H9 (cell line): ENCODE data around the gene FEZF1. TPM values are rescaled to one million over a fixed set of nuclear protein-coding genes. Genes with fewer than 3 reads are reported as not detected.

Experiments used
- DNase-seq: peaks from one replicate; pipeline ENCODE4 v3.0.0-alpha.2; 2017
- H2AFZ ChIP-seq: one replicate; pipeline ENCODE4 v1.6.1; 2013; ENCODE audit warnings: mild to moderate bottlenecking, low read length, control low read depth, moderate library complexity
- H2AK5ac ChIP-seq: 2 replicates; pipeline ENCODE4 v1.6.1; 2013; ENCODE audit warnings: low read length, control low read depth, mixed read lengths; ENCODE audit not compliant: insufficient read length
- H2BK120ac ChIP-seq: one replicate; pipeline ENCODE4 v1.6.1; 2013; ENCODE audit warnings: low read depth, mild to moderate bottlenecking, low read length, control low read depth, inconsistent platforms; ENCODE audit not compliant: poor library complexity, severe bottlenecking
- H2BK12ac ChIP-seq: 2 replicates; pipeline ENCODE4 v1.6.1; 2013; ENCODE audit warnings: low read length, control low read depth, mixed read lengths, low read depth; ENCODE audit not compliant: insufficient read length
- H2BK15ac ChIP-seq: 2 replicates; pipeline ENCODE4 v1.6.1; 2013; ENCODE audit warnings: low read depth, low read length, control low read depth
- H2BK20ac ChIP-seq: one replicate; pipeline ENCODE4 v1.6.1; 2013; ENCODE audit warnings: low read depth, mild to moderate bottlenecking, low read length, control low read depth, inconsistent platforms; ENCODE audit not compliant: poor library complexity, severe bottlenecking
- H2BK5ac ChIP-seq: 2 replicates; pipeline ENCODE4 v1.6.1; 2013; ENCODE audit warnings: low read length, control low read depth, mixed read lengths; ENCODE audit not compliant: insufficient read length
- H3K14ac ChIP-seq: 2 replicates; pipeline ENCODE4 v1.6.1; 2013; ENCODE audit warnings: low read length, control low read depth; ENCODE audit not compliant: insufficient read depth
- H3K18ac ChIP-seq: 2 replicates; pipeline ENCODE4 v1.6.1; 2013; ENCODE audit warnings: low read depth, mild to moderate bottlenecking, mixed read lengths, low read length, control low read depth; ENCODE audit not compliant: insufficient read length
- H3K23ac ChIP-seq: 2 replicates; pipeline ENCODE4 v1.6.1; 2013; ENCODE audit warnings: low read length, control low read depth, mixed read lengths, low read depth; ENCODE audit not compliant: insufficient read length
- H3K23me2 ChIP-seq: 2 replicates; pipeline ENCODE4 v1.6.1; 2013; ENCODE audit warnings: low read depth, mild to moderate bottlenecking, mixed read lengths, low read length, control low read depth; ENCODE audit not compliant: insufficient read length, poor library complexity, severe bottlenecking
- H3K27ac ChIP-seq: 2 replicates; pipeline ENCODE4 v1.5.1; 2013; ENCODE audit warnings: low read length, control low read depth, mixed read lengths, low read depth; ENCODE audit not compliant: insufficient read length
- H3K27me3 ChIP-seq: 2 replicates; pipeline ENCODE4 v1.6.1; 2013; ENCODE audit warnings: low read length, control low read depth, inconsistent platforms; ENCODE audit not compliant: insufficient read depth
- H3K4ac ChIP-seq: 2 replicates; pipeline ENCODE4 v1.6.1; 2013; ENCODE audit warnings: low read depth, mild to moderate bottlenecking, control low read depth, inconsistent platforms, low read length, moderate library complexity
- H3K4me1 ChIP-seq: 2 replicates; pipeline ENCODE4 v1.6.1; 2013; ENCODE audit warnings: low read length, control low read depth, inconsistent platforms; ENCODE audit not compliant: insufficient read depth
- H3K4me2 ChIP-seq: 2 replicates; pipeline ENCODE4 v1.6.1; 2013; ENCODE audit warnings: low read length, control low read depth, mixed read lengths; ENCODE audit not compliant: insufficient read length, insufficient read depth
- H3K56ac ChIP-seq: 2 replicates; pipeline ENCODE4 v1.6.1; 2013; ENCODE audit warnings: low read depth, mild to moderate bottlenecking, mixed read lengths, low read length, control low read depth; ENCODE audit not compliant: insufficient read length
- H3K79me1 ChIP-seq: 2 replicates; pipeline ENCODE4 v1.6.1; 2013; ENCODE audit warnings: low read depth, mild to moderate bottlenecking, moderate library complexity, low read length, control low read depth, inconsistent platforms; ENCODE audit not compliant: insufficient read depth, poor library complexity, severe bottlenecking
- H3K79me2 ChIP-seq: 2 replicates; pipeline ENCODE4 v1.6.1; 2013; ENCODE audit warnings: low read length, control low read depth, inconsistent platforms; ENCODE audit not compliant: insufficient read depth
- H3K9ac ChIP-seq: 2 replicates; pipeline ENCODE4 v1.6.1; 2013; ENCODE audit warnings: low read length, control low read depth, mixed read lengths; ENCODE audit not compliant: insufficient read length; ENCODE audit errors: extremely low read depth
- H3K9me3 ChIP-seq: one replicate; pipeline ENCODE4 v1.6.1; 2013; ENCODE audit warnings: low read depth, low read length, inconsistent platforms; ENCODE audit not compliant: control insufficient read depth
- H3T11ph ChIP-seq: one replicate; pipeline ENCODE4 v1.6.1; 2013; ENCODE audit warnings: mild to moderate bottlenecking, low read length, control low read depth, inconsistent platforms
- H4K20me1 ChIP-seq: one replicate; pipeline ENCODE4 v1.6.1; 2013; ENCODE audit not compliant: control insufficient read depth, insufficient read length, insufficient read depth
- H4K5ac ChIP-seq: 2 replicates; pipeline ENCODE4 v1.6.1; 2013; ENCODE audit warnings: low read depth, mild to moderate bottlenecking, mixed read lengths, low read length, control low read depth; ENCODE audit not compliant: insufficient read length
- H4K8ac ChIP-seq: replicated peaks from 2 replicates; pipeline ENCODE4 v1.6.1; 2013; ENCODE audit warnings: low read length, control low read depth, mixed read lengths, low read depth; ENCODE audit not compliant: insufficient read length
- H4K91ac ChIP-seq: 2 replicates; pipeline ENCODE4 v1.6.1; 2013; ENCODE audit warnings: low read depth, mild to moderate bottlenecking, moderate library complexity, mixed read lengths, low read length, control low read depth; ENCODE audit not compliant: insufficient read length
- H3K27ac Mint-ChIP-seq, 3 experiments: 2 replicates in 2 of 3; 3 replicates in 1 of 3; pipeline ENCODE4 v1.8.0; 2020 to 2021; ENCODE audit warnings: mixed read lengths in 3 of 3, mild to moderate bottlenecking in 1 of 3, moderate library complexity in 1 of 3
- H3K27me3 Mint-ChIP-seq: 2 replicates; pipeline ENCODE4 v1.8.0; 2021; ENCODE audit warnings: low read depth, mild to moderate bottlenecking, moderate library complexity, mixed read lengths
- H3K36me3 Mint-ChIP-seq, 3 experiments: 2 replicates in 2 of 3; 3 replicates in 1 of 3; pipeline ENCODE4 v1.8.0; 2020 to 2021; ENCODE audit warnings: low read depth in 3 of 3, mixed read lengths in 3 of 3; ENCODE audit not compliant: insufficient read depth in 1 of 3
- H3K4me1 Mint-ChIP-seq, 2 experiments: 2 replicates each; pipeline ENCODE4 v1.8.0; 2020; ENCODE audit warnings: mixed read lengths in 2 of 2
- H3K4me3 Mint-ChIP-seq, 2 experiments: 2 replicates in 1 of 2; 3 replicates in 1 of 2; pipeline ENCODE4 v1.8.0; 2020 to 2021; ENCODE audit warnings: mild to moderate bottlenecking in 2 of 2, mixed read lengths in 2 of 2, moderate library complexity in 1 of 2
- H3K9me3 Mint-ChIP-seq, 2 experiments: 2 replicates in 1 of 2; 3 replicates in 1 of 2; pipeline ENCODE4 v1.8.0; 2020; ENCODE audit warnings: mild to moderate bottlenecking in 2 of 2, mixed read lengths in 2 of 2, moderate library complexity in 1 of 2
- CTCF ChIP-seq: fragments of 200-600 bp; sonication (generic); conservative IDR thresholded peaks from 3 replicates; pipeline ENCODE4 v1.8.0; 2021; ENCODE audit warnings: antibody characterized with exemption, mild to moderate bottlenecking
- WGBS: extraction: QIAGEN DNeasy Blood & Tissue Kit; methylation state at CpG from one replicate; pipeline ENCODE4 v1.1.7; 2013; ENCODE audit warnings: missing lambda C conversion rate, low lambda C conversion rate, mixed read lengths; ENCODE audit not compliant: insufficient read length; ENCODE audit errors: extremely low coverage; 5-methylcytosine and 5-hydroxymethylcytosine counted together
- total RNA-seq: library from RNA; stranded (reverse); gene quantifications from 2 replicates; pipeline ENCODE4 v1.2.1, GENCODE V29; 2021

FEZF1 gene
- total RNA-seq, 1 experiment from 2014 or later: 37.8 TPM

- no peak overlapping the region for H2AK5ac ChIP-seq
- H4K5ac ChIP-seq: no peak overlapping the region
- H3K4ac ChIP-seq: no peak overlapping the region
- no peaks in the 10 kb centered on the region for H3K79me1 ChIP-seq
- no peak for TF ChIP-seq CTCF
- H3K4me1 ChIP-seq: peaks cover 5% of the 10 kb centered on the region
- H4K8ac ChIP-seq: no peak overlapping the region
- no peak overlapping the region for H2BK120ac ChIP-seq
- H3K9me3 Mint-ChIP-seq: no peaks in the 10 kb centered on the region
- DNase-seq: no peak
- no peak overlapping the region for H2BK12ac ChIP-seq
- peaks cover 42% of the 10 kb centered on the region in 2 experiments for H3K4me1 Mint-ChIP-seq
- no peak overlapping the region for H2AFZ ChIP-seq
- no peak overlapping the region for H3K23ac ChIP-seq
- no peaks in the 10 kb centered on the region for H3K9me3 ChIP-seq
- H3K27me3 Mint-ChIP-seq: no peaks in the 10 kb centered on the region
- H3K14ac ChIP-seq: no peak overlapping the region
- no peaks in the 10 kb centered on the region for H3K79me2 ChIP-seq
- H3K4me3 Mint-ChIP-seq: no peak overlapping the region
- H3K4me2 ChIP-seq: no peak overlapping the region
- H3K9ac ChIP-seq: no peak overlapping the region
- H4K91ac ChIP-seq: no peak overlapping the region
- no peaks in the 10 kb centered on the region for H3K36me3 Mint-ChIP-seq
- no peak overlapping the region for H3K56ac ChIP-seq
- no peak overlapping the region for H3K27ac Mint-ChIP-seq
- H3K23me2 ChIP-seq: peaks cover 2% of the 10 kb centered on the region
- H2BK5ac ChIP-seq: no peak overlapping the region
- WGBS: no CpG with 5 or more reads among the region's 6 CpGs
- H3K27ac ChIP-seq: no peak overlapping the region
- no peak overlapping the region for H2BK15ac ChIP-seq
- no peaks in the 10 kb centered on the region for H3K27me3 ChIP-seq
- no peak overlapping the region for H2BK20ac ChIP-seq
- no peak overlapping the region for H3K18ac ChIP-seq
- no peak overlapping the region for H3T11ph ChIP-seq
- no peaks in the 10 kb centered on the region for H4K20me1 ChIP-seq
Measured at GRCh38 chr7:122339145-122339904, 34.8 kb upstream of the FEZF1 start.
